Mucosa of rectum (tissue), 2 donors: ENCODE data around the gene KLHL13.

Experiments used
- H3K27ac ChIP-seq, 2 donors: one replicate each; pipeline ENCODE4 v1.7.0; 2013; ENCODE audit warnings: inconsistent platforms in 2 of 2, low read depth in 2 of 2, low read length in 2 of 2
- H3K27me3 ChIP-seq, 2 donors: one replicate each; pipeline ENCODE4 v1.7.0; 2013; ENCODE audit warnings: low read length in 2 of 2; ENCODE audit not compliant: control insufficient read depth in 2 of 2, insufficient read depth in 2 of 2
- H3K36me3 ChIP-seq, 2 donors: one replicate each; pipeline ENCODE4 v1.7.0; 2013; ENCODE audit warnings: low read length in 2 of 2; ENCODE audit not compliant: control insufficient read depth in 2 of 2, insufficient read depth in 2 of 2
- H3K4me1 ChIP-seq, 2 donors: one replicate each; pipeline ENCODE4 v1.7.0; 2013; ENCODE audit warnings: low read length in 2 of 2, mild to moderate bottlenecking in 1 of 2; ENCODE audit not compliant: control insufficient read depth in 2 of 2, insufficient read depth in 2 of 2
- H3K4me3 ChIP-seq, 2 donors: one replicate each; pipeline ENCODE4 v1.7.0; 2013; ENCODE audit warnings: low read length in 2 of 2
- H3K9ac ChIP-seq, 2 donors: one replicate each; pipeline ENCODE4 v1.7.0; 2013; ENCODE audit warnings: low read length in 2 of 2, low read depth in 1 of 2, mild to moderate bottlenecking in 1 of 2
- H3K9me3 ChIP-seq, 2 donors: one replicate each; pipeline ENCODE4 v1.7.0; 2013; ENCODE audit warnings: low read length in 2 of 2; ENCODE audit not compliant: control insufficient read depth in 2 of 2
- donor health status: healthy.
- donor health status: Normal muscosa, but diverticular disease.

The KLHL13 gene

DNA sequence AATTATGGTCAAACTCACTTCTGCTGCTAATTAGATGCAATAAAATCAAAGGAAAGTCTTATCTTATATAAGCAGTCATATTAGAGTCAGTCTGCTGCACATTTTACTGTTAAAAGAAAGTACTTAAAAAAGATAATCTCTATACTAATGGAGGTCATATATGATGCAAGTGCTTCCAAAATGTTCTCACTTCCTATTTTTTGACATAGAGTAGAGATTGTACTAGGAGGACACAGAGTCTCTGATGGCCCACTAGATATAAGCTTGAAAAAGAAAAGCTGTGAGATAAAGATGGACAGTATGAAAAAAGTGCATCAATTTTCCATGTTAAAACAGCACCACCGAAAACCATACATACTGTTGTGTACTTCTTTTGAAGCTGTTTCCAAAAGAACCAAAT, 196.9 kb downstream of the KLHL13 start:
- Histone ChIP-seq H3K36me3 (no peaks in the 10 kb centered on the region), H3K4me3 (no peak overlapping the region)

GRCh38 chrX:117910216-117910615, 206.4 kb downstream of the KLHL13 start:
- H3K27me3 ChIP-seq, result no peaks in the 10 kb centered on the region
- H3K36me3 ChIP-seq, result no peaks in the 10 kb centered on the region
- H3K4me1 ChIP-seq, result no peaks in the 10 kb centered on the region
- H3K4me3 ChIP-seq, result no peak overlapping the region
- H3K27ac ChIP-seq, result no peak overlapping the region
- H3K9ac ChIP-seq, result no peak overlapping the region
- H3K9me3 ChIP-seq, result no peaks in the 10 kb centered on the region

More for the DNA sequence above, 196.9 kb downstream of the KLHL13 start:
- no peaks in the 10 kb centered on the region for H3K9me3 ChIP-seq
- H3K4me1 ChIP-seq, result no peaks in the 10 kb centered on the region
- no peak overlapping the region for H3K27ac ChIP-seq
- no peak overlapping the region for H3K9ac ChIP-seq
- H3K27me3 ChIP-seq, result no peaks in the 10 kb centered on the region

- H3K9ac ChIP-seq, result no peak overlapping the region
- no peaks in the 10 kb centered on the region for H3K4me1 ChIP-seq
- H3K36me3 ChIP-seq, result no peaks in the 10 kb centered on the region
- no peak overlapping the region for H3K27ac ChIP-seq
- no peak overlapping the region for H3K4me3 ChIP-seq
- H3K27me3 ChIP-seq, result no peaks in the 10 kb centered on the region
- H3K9me3 ChIP-seq, result no peaks in the 10 kb centered on the region
Observed at GRCh38 chrX:117898226-117898625, 218.4 kb downstream of the KLHL13 start.

DNA sequence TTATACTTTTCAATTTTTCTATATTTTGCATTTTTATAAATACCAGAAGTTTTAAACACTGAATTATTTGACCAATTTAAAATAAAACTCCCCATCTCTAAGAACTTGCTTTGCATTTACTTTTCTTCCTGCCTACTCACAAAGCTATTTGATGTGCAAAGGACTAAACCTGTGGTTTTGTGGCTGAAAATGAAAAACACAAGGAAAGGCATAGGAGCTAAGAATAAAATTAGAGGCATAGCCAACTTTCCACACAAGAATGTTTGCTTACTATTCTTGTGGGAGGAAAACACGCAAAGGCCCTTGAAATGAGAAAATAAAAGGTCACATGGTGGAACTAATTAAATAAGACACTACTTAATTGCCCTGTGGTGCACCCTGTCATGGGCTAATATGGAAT, 221.2 kb downstream of the KLHL13 start:
- Histone ChIP-seq H3K36me3 (no peaks in the 10 kb centered on the region), H3K27me3 (no peaks in the 10 kb centered on the region)

DNA sequence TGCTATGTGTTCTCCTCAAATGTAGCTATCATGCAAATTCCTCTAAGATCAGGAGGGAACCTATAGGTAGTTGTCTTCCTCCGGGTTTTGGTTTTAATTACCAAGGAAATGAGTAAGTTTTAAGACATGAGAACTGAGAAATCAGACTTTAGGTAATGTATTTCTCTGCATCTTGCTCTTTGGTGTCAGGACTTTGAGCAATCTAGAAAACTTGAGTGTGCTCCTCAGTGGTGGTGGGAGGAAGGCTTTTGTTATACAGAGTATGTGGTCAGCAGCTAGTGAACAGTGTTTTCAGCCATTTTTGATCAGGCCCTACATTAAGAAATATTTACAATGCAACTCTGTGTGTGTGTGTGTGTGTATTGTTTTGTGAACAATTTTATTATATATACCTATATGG, 224.1 kb downstream of the KLHL13 start:
- Histone ChIP-seq H3K4me1 (no peaks in the 10 kb centered on the region), H3K4me3 (no peak overlapping the region), H3K27ac (no peak overlapping the region), H3K9me3 (no peaks in the 10 kb centered on the region), H3K27me3 (no peaks in the 10 kb centered on the region), H3K36me3 (no peaks in the 10 kb centered on the region), H3K9ac (no peak overlapping the region)

More for the DNA sequence above, 221.2 kb downstream of the KLHL13 start:
- Histone ChIP-seq H3K9ac (no peak overlapping the region), H3K4me1 (no peaks in the 10 kb centered on the region), H3K4me3 (no peak overlapping the region), H3K9me3 (no peaks in the 10 kb centered on the region), H3K27ac (no peak overlapping the region)

DNA sequence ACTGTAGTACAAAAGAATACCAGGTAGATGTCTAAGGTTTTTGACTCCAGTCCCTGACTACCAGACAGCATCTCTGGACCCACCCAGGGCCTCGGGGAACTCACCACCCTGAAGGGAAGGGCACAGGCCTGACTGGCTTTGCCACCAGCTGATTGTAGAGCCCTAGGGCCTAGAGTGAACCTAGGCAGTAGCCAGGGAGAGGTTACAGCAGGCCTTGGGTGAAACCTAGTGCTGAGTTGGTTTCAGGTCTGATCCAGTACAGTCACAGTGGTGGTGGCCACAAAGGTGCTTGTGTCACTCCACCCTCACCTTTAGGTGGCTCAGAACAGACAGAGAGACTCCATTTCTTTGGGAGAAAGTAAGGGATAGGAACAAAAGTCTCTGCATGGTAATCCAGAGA, 244.8 kb downstream of the KLHL13 start:
- H3K9ac ChIP-seq, result no peak overlapping the region
- no peaks in the 10 kb centered on the region for H3K27me3 ChIP-seq
- no peak overlapping the region for H3K27ac ChIP-seq
- no peaks in the 10 kb centered on the region for H3K9me3 ChIP-seq
- no peak overlapping the region for H3K4me3 ChIP-seq
- H3K4me1 ChIP-seq, result no peaks in the 10 kb centered on the region
- no peaks in the 10 kb centered on the region for H3K36me3 ChIP-seq

DNA sequence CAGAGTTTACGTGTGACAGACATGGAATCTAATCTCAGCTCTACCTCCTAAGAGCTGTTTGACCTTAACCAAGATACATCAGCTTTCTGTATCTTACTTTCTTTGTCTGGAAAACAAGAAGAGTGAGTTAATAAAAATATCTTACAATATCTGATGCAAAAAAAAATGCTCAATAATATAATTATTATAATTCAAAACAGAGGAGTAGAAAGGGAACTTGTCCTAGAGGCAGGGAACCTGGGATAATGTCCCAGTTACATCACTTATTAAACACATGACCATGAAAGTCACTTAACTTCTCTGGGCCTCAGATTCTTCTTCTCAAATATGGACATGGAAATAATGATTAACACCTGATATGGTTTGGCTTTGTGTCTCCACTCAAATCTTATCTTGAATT, 256.1 kb downstream of the KLHL13 start:
- no peak overlapping the region for H3K4me3 ChIP-seq
- H3K9me3 ChIP-seq, result no peaks in the 10 kb centered on the region
- no peaks in the 10 kb centered on the region for H3K27me3 ChIP-seq
- H3K4me1 ChIP-seq, result no peaks in the 10 kb centered on the region
- H3K27ac ChIP-seq, result no peak overlapping the region
- no peak overlapping the region for H3K9ac ChIP-seq
- no peaks in the 10 kb centered on the region for H3K36me3 ChIP-seq

DNA sequence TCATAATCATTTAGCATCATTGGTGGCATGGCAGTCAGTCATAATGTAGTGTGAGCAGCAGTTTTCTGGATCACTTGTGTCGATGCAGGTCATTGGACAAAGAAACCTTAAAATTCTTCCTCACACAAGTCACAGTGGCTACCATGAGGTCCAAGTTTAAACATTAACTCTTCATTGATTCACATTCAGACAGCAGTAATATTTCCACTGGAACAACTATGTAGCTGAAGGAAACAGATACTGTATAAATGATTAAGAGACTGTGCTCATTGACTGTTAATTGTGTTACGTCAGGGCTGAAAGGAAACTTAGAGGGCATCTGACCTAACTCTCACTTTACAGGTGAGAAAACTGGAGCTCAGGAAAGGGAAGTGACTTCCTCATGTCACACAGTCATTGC, 261.8 kb downstream of the KLHL13 start:
- no peaks in the 10 kb centered on the region for H3K4me1 ChIP-seq
- H3K36me3 ChIP-seq, result no peaks in the 10 kb centered on the region
- H3K9ac ChIP-seq, result no peak overlapping the region

DNA sequence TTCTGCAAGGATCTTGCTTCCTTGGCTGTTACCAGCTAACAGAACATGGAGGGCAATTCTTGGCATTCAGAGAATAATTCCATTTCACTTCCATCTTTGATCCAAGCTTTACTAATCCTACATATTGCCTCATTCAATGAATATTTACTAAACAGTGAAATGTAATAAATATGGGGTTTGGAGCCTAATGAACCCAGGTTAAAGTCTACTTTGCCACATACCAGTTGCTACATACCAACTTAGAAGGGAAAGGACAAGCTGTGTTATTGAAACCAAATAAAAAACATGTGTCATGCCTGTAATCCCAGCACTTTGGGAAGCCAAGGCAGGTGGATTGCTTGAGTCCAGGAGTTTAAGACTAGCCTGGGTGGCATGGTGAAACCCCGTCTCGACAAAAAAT, 265.6 kb downstream of the KLHL13 start:
- no peak overlapping the region for H3K9ac ChIP-seq
- no peaks in the 10 kb centered on the region for H3K4me1 ChIP-seq
- H3K9me3 ChIP-seq, result no peaks in the 10 kb centered on the region
- H3K4me3 ChIP-seq, result no peak overlapping the region
- no peaks in the 10 kb centered on the region for H3K36me3 ChIP-seq
- H3K27me3 ChIP-seq, result no peaks in the 10 kb centered on the region
- H3K27ac ChIP-seq, result no peak overlapping the region

More for the DNA sequence above, 261.8 kb downstream of the KLHL13 start:
- Histone ChIP-seq H3K27ac (no peak overlapping the region), H3K27me3 (no peaks in the 10 kb centered on the region), H3K9me3 (no peaks in the 10 kb centered on the region), H3K4me3 (no peak overlapping the region)
